NCI-H2196 treated with DMSO at 0.1 percent for 48 hours (cell line): ENCODE results near the gene LHX6.

Source experiments
- DNase-seq: peaks from one replicate; lab custom pipeline; 2025; ENCODE audit not compliant: unreplicated experiment; lab: John Stamatoyannopoulos, UW

The LHX6 gene

DNA sequence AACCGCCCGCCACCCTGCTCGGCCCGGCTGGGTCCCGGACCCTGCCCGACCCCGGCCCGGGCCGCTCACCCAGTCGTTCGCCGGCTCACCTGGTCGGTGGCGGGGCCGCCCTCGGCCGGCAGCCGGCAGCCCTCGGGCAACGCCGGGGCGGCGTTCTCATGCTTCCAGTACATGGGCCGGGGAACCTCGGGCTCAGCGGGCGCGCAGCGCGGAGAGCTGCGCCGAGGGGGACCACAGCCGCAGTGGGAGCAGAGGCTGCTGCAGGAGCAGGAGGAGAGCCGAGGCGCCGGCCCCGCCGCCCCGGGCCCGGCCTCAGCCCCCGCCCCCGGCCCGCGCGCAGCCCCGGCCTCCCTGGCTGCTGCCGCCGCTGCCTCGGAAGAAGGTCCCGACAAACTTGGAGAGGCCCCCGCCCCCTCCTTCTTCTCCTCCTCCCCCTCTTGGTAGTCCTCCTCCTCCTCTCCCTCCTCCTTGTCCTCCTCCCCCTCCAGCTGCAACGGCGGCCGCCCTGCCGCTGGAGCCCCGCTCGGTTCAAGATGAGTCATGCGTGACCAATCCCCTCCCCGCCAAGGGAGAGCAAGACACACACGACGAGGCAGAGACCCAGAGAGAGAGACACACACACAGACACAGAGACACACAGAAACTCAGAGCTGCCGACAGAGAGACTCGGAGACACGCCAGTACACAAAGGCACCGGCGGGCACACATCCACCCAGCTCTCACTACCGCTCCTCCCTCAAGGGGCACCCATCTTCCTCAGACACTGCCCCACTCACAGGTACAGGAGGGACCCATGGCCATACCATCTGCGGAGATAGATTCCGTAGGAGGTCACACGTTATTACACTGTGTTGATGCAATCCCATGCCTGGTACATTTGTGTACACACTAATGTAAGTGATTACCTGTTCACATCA, at the start of gene LHX6:
Gene LHX6 (minus strand): TSS at position 390 of the 917 bp plus-strand sequence. CDS start 217 bp downstream, at position 173.
- DNase-seq = no peak

DNA sequence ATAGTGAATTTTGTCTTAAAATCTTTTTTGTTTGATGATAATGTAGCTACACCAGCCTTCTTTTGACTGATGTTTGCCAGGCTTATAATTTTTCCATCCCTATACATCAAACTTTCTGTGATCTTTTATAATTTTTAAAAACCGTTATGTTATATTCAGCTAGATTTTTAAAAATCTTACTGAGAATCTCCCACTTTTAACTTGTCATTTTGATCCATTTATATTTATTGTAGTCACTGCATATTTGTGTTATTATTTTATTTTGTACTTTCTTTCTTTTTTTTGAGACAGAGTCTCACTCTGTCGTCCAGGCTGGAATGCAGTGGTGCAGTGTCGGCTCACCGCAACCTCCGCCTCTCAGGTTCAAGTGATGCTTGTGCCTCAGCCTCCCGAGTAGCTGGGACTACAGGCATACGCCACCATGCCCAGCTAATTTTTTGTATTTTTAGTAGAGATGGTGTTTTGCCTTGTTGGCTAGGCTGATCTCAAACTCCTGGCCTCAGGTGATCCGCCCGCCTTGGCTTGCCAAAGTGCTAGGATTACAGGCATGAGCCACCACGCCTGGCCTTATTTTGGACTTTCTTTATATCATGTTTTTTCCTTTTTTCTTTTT, 48.6 kb upstream of the LHX6 start:
- DNase-seq = no peak

DNA sequence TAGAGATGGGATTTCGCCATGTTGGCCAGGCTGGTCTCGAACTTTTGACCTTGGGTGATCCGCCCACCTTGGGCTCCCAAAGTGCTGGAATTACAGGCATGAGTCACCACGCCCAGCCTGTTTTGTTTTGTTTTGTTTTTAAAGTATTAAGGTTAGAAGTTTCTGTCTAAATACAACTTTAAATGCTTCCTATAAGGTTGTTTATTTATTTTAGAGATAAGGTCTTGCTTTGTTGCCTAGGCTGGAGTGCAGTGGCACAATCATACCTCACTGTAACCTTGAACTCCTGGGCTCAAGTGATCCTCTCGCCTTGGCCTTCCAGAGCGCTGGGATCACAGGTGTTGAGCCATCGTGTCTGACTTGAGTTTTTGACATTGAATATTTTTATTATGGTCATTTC, 47.3 kb upstream of the LHX6 start:
- no peak for DNase-seq

DNA sequence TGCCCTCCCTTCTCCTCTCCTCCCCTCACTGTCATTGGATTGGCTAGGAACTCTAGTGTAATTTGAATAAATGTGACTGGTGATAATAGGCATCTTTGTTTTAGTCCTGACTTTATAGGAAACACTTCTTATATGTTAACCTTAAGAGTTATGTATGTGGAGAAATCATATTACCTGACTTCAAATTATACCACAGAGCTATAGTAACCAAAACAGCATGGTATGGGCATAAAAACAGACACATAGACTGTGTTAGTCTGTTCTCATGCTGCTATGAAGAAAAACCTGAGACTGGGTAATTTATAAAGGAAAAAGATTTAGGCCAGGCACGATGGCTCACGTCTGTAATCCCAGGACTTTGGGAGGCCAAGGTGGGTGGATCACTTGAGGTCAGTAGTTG, 45.3 kb upstream of the LHX6 start:
- DNase-seq = no peak

DNA sequence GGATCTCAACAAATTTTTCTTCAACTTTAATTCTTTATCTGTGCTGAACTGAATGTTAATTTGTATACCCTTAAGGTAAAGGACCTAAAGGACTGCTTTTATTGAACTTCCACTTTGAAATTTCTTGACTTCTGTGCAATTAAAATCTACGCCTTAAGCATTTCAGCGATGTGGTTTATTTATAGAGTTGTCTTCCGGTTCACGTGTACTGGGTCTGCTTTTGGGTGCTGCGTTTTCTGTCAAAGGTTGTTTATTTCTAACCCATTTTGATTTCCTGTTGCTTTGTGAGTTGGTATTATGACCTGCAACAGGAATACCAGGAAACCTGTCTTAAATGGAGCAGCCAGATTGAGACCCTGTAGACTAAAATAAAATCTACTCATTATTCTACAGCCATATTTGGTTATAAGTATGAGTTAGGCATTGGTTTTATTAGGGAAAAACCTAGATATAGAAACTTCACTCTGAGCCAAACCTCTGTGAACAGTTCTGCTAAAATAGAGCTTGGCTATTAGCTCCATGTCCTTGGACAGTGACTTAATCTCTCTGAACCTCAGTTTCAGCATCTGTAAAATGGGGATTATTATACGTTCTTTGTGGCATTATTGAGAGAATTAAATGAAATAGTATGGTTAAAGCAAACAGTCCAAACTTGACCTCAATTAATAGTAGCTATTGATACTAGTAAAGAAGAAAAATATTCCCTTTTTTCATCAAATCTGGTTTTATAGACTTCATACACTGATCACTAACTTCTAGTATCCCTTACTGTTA, 39.5 kb upstream of the LHX6 start:
- no peak for DNase-seq

DNA sequence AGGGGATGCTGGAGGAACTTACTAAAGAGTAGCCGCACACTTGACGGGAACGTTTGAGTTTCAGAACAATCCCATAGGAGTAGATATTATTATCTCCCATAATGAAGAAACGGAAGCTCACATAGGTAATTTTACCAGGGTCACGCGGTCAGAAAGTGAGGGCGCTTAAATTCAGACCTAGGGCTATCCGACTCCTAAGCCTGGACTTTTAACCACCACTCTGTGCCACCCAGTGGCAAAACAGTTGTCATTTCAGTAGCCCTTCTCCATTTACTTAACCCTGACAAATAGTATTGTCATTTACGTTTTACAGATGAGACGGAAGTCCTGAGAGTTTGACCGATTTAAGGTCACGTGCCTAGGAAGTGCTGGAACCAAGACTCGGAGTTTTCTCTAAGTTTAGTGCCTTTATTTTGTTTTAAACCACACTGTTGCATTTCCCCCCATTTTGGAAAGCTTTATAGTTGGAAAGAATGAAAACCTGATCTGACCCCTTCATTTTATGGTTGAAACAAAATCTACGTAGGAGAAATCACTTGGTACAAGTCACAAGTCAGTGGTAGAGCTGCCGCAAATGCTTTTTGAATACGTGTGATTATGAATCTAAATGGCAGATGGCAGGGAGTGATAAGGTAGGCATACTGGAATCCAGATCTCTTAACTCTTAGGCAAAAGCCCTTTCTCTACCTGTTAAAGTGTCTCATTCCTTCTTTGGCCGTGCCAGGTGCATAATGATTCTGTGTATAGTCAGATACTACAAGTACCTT, 36.6 kb upstream of the LHX6 start:
- DNase-seq = peak; percentile 50

DNA sequence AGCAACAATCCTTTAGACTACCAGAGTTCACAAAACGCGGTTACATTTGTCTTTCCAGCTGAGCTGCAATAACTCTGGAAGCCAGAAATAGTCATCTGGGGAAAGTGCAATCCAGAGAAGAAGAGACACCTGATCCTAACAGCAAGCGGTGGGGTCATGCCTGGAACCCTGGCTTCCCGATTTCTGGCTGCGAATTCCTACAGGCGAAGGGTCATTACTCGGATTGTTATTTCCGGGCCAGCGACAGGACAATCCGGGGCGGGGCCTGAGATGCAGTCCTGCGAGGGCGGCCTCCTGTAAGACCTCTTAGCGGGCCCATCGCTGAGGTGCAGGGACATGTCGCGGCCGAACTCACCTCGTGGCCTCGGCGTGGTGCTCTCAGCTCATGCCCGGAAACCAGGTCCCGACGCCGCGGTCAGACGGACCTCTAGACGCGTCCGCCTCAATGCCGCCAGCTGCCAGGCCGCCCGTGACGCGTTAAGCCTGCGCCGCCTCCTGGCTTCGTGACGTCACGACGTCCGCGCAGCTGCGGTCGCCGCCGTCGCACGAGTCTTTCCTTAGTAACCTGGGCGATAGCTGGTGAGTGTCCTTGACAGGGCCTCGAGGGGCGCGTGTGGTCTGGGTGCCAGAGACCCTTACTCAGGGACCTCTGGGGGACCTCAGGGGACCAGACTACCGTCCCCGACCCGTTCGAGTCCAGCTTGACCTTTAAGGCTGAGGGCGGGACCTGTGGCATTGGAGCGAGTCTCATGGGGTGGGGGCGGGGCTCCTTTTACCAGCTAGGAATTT, 35.8 kb upstream of the LHX6 start, which contains the start of the genes MRRF and RBM18:
Gene MRRF (plus strand): TSS at position 523 of the 789 bp plus-strand sequence. CDS start 6,010 bp downstream, outside the sequence.
Gene RBM18 (minus strand): TSS at position 481 of the 789 bp plus-strand sequence. CDS start 3,348 bp downstream, outside the sequence.
- peak; percentile 79 for DNase-seq

DNA sequence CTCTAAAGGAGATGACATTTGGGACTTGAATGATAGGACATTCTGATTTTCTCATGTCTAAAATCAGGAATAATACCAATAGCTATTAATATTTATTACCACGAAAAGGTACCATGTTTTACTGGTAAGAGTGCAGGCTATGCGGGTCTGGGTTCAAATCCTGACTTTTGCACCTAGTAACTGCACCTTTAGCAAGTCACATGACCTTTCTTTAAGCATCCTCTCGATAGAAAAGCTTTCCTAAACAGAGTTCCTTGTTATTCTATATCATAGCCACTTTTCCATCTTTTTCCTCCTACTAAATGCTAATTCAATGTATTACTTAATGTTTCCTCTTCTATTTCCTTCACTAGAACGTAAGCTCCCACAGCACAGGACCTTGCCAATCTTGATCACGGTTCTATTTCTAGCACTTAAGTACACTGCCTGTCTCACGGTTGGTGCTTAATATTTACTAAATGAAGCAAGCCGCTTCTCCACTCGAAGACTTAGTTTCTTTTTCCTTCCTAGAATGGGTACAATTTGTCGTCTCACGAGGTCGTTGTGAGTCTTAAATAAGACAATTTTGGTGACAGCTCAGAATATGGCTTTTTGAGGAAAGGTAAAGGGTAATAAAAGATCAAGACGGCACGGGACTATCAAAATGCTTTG, 35.1 kb upstream of the LHX6 start:
- DNase-seq = no peak

DNA sequence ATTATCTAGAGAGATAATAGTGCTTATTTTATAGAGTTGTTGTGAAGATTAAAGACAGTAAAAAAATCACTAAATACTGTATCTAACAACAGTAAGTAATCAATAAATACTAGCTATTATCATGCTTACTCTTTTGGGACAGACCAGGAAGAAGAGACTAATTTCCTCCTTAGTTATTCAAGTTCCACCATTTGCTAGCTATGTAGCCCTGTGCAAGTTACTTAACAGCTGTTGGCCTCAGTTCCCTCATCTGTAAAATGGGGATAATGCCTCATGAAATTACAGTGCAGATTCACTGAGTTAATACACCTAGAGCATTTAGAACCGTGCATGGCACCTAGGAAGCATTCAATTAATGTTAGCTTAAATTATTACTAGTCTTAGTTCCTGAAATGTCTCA, 33.3 kb upstream of the LHX6 start:
- no peak for DNase-seq

DNA sequence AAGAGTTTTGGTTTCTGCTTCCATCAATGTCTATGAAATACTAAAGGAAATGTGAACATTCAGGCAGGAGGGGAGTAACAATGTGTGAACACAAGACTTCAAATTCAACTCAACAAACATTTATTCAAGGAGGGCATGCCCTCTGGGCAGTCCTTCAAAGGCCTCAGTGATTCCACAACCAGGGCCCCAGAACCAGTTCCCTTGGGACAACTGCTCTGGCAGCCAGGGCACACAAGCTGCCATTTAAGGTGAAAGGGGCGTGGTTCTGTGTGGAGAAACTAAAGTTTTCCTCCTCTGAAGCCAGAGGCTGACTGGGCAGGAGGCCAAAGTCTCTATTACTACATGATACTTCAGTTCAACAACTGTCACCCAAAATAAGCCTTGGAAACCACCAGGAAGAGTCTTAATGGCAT, 32.7 kb upstream of the LHX6 start:
- DNase-seq = no peak

DNA sequence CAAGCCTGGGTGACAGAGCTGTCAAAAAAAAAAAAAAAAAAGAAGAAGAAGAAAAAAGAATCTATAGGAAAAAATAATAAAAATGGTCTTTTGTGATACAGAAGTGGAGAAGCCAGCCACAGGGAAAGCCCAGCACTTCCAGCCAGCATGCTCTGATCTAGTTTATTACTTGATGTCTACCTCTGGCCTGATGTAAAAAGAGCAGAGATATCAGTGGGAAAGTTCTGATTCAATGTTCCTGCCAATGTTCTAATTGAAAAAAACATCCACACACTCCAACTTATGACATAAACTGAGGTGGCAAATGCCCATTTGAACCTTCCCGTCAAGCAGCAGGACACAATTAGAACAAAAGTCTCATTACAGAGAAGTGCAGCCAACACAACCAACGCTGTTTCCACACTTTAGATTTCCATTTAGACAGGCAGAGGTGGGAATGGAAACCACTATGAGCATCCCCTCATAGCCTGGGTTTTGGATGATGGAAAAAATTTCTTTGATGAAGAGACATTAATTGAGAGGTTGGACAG, 30.2 kb upstream of the LHX6 start:
- DNase-seq = no peak

DNA sequence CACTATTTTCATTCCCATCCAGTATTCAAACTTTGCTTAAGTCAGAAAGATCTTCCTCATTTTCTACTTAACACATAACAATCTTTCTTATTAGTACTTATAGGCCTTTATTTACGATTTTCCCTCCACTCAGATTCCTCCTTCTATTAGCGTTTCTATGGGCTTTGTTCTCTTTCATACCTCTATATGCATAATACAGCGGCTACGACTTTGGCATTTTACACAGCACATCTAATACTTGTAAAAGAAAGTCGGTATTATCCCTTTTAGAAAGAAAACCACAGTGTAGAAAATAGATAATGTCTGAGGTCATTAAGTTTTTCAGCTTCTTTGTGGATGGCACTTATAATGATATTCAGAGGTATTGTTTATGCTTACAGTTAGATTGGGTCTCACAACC, 27.4 kb upstream of the LHX6 start:
- DNase-seq = no peak

DNA sequence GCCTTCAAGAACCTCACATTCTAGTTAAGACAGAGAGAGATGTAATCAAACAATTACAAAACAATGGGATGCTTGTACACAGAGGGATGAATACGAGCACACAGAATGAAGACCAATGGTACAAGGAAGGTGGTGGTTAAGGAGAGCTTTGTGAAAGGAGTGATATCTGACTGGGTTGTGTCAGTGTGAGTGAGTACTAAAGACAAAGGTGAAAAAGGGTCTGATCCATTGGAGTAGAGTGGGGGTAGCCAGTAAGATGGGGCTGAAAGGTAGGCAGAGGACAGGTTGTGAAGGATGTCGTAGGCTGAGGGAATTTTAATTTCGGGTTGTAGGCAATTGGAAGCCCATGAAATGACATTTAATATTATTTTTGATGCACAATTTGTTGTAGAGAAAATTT, 26.0 kb upstream of the LHX6 start:
- no peak for DNase-seq

DNA sequence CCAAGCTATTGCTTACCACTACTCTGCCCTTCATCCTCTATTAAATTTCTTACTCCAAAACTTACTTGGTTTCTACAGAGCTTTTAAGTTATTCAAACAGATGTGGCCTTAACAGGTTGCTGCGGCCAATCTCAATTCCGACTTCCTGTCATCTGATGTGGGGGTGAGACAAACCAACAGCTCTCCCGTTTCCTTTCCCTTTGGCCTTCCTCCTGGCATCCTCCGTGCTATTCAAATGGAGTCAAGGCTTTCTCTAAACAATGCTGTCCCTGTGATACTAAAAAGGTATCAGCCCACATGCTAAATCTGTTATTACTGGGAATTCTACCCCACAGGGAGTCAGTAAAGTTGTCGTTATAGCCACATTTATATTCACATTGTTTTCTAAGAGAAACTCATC, 24.0 kb upstream of the LHX6 start:
- no peak for DNase-seq

DNA sequence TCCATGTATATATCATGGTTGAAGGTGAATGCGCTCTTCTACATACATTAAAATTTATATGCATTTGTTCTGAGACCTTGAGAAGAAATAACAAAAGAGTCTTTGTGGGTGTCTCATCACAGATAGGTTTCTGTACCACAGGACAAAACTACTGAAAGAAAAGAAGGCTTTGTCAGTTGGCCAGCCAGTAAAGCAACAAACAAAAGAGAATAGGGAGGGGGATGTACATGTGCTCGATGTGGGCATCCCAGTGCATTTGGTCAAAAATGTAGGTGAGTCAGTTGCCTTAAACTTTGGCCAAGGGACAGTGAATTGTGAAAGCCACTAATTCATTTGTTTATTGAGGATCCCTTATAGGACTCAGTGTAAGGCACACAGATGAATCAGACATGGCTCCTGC, 22.6 kb upstream of the LHX6 start:
- DNase-seq = no peak

DNA sequence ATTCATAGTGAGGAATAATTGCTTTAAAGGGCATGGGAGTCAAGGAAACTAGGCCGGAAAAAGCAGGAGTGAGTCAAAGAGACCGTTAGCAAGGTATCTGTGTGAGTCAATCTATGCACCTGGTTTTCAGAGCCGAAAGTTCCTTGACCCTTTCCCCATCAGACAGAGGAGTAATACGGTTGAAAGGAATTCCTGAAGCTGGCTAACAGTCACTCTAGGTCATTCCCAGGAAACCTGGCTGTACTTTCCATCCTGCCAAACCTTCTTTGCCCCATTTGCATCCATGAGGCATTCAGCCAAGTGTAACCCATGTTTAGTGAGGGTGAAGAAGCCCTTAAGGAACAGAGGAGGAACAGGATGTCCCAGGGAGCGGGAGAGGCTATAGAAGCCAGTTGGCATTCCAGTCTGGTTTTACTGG, 19.7 kb upstream of the LHX6 start:
- DNase-seq = no peak

DNA sequence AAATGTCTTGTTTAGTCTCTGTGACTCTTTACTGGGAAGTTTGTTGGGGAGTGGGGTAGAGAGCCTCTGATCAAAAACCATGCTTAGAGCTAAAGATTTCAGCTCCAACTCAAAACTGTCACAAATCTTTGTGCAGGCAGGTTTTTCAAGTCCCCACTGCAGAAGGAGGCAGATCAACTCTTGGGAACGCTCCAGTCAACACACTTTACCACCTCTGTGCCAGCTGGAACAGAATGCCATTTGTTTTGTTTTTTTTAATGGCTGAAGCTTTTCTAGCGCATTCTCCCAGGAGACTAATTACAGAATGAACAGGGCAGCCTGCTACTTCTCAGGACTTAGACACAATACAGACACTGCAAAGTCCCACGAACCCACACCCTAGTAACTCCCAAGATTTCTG, 17.9 kb upstream of the LHX6 start:
- DNase-seq = no peak

DNA sequence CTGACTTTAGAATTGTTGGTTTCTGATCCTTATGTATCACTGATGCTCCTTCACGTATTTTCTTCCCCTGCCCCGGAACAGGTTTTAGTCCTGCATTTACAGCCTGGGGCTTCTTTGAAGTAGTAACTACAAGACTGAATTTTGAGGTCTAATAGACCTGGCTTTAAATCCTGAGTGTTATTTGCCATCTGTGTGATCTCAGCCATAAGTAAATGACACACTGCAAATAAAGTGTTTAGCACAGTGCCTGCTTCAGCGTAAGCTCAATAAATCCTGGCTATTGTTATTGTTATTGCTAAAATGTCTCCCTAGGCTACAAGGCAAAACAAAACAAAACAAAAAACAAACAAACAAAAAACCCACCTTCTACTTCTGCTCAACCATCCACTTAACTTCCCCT, 15.6 kb upstream of the LHX6 start:
- no peak for DNase-seq

DNA sequence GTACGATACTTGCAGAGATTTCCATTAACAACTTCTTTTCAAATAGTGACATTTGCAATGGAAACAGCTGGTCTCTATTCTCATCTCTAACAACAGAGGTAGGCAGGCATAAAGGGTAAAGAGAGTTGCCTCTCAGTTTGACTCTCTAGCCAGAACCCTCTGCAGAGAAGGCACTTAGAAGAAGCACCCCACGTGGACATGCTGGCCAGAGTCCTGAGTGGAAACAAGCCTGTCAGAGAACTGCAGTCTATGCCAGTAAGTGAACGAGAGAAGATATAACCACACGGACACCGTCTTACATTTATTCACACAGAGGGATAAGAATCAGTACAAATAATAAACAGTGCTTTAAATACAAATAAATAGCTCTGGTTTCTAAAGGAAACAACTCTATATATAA, 11.0 kb upstream of the LHX6 start:
- DNase-seq = no peak
